Naive thymus-derived CD4-positive, alpha-beta T cell (primary cell): ENCODE data around the gene IER3IP1. TPM values are rescaled to one million over a fixed set of nuclear protein-coding genes. Genes with fewer than 3 reads are reported as not detected.
"Not testable (repeated sequence)": the region's sequence is repeated elsewhere in the genome, so short reads cannot be mapped to it uniquely, and the experiment has no call there.

Source experiments
- ATAC-seq: fragments of 150-1000 bp; cut with Tn5 transposase; 2 replicates; pipeline ENCODE4 v1.10.0; 2021; ENCODE audit warnings: mild to moderate bottlenecking, moderate library complexity
- CTCF ChIA-PET: fragments of 350-600 bp; sonication (Branson Sonifier 250); formaldehyde crosslinking; loops from one replicate; lab custom pipeline; 2021; ENCODE audit warnings: antibody characterized with exemption; lab: Charles Lee
- POLR2A ChIA-PET: fragments of 350-600 bp; sonication (Branson Sonifier 250); formaldehyde crosslinking; loops from one replicate; lab custom pipeline; 2021; ENCODE audit warnings: antibody characterized with exemption, inconsistent platforms; lab: Charles Lee
- DNase-seq, 9 donors: peaks; one replicate each; pipeline versions ENCODE4 v3.0.0 to v3.0.0-alpha.2; 2020 to 2022; ENCODE audit warnings: mixed read lengths in 1 of 9
- H3K27ac ChIP-seq: one replicate; pipeline ENCODE4 v1.7.0; 2013; ENCODE audit warnings: mild to moderate bottlenecking, low read depth, low read length, moderate library complexity
- H3K27me3 ChIP-seq, 2 donors: one replicate each; pipeline ENCODE4 v1.7.0; 2013; ENCODE audit warnings: low read length in 2 of 2, mild to moderate bottlenecking in 2 of 2, moderate library complexity in 2 of 2; ENCODE audit not compliant: control insufficient read depth in 2 of 2, insufficient read depth in 2 of 2
- H3K36me3 ChIP-seq, 3 experiments: 1 replicate in 2 of 3; 2 replicates in 1 of 3; pipeline ENCODE4 v1.7.0; 2013; ENCODE audit warnings: low read length in 3 of 3, mild to moderate bottlenecking in 3 of 3, moderate library complexity in 1 of 3; ENCODE audit not compliant: insufficient read depth in 3 of 3, control insufficient read depth in 2 of 3
- H3K4me1 ChIP-seq, 2 donors: one replicate each; pipeline ENCODE4 v1.7.0; 2013; ENCODE audit warnings: low read length in 2 of 2, mild to moderate bottlenecking in 2 of 2, moderate library complexity in 1 of 2; ENCODE audit not compliant: control insufficient read depth in 2 of 2, insufficient read depth in 2 of 2
- H3K4me3 ChIP-seq: 2 replicates; pipeline ENCODE4 v1.7.0; 2013; ENCODE audit warnings: mild to moderate bottlenecking, low read length
- H3K9me3 ChIP-seq, 3 experiments: 1 replicate in 2 of 3; 2 replicates in 1 of 3; pipeline ENCODE4 v1.7.0; 2013; ENCODE audit warnings: low read length in 3 of 3; ENCODE audit not compliant: control insufficient read depth in 2 of 3
- H3K27ac Mint-ChIP-seq, 9 donors: one replicate each; pipeline ENCODE4 v1.8.0; 2020 to 2022; ENCODE audit warnings: mixed read lengths in 9 of 9, mild to moderate bottlenecking in 8 of 9, moderate library complexity in 5 of 9, inconsistent platforms in 2 of 9
- H3K27me3 Mint-ChIP-seq, 5 donors: one replicate each; pipeline ENCODE4 v1.8.0; 2021 to 2022; ENCODE audit warnings: mixed read lengths in 5 of 5, mild to moderate bottlenecking in 1 of 5
- H3K36me3 Mint-ChIP-seq, 5 donors: one replicate each; pipeline ENCODE4 v1.8.0; 2020 to 2022; ENCODE audit warnings: mixed read lengths in 5 of 5, mild to moderate bottlenecking in 3 of 5, inconsistent platforms in 1 of 5
- H3K4me1 Mint-ChIP-seq, 7 donors: one replicate each; pipeline ENCODE4 v1.8.0; 2020 to 2022; ENCODE audit warnings: mixed read lengths in 7 of 7, mild to moderate bottlenecking in 3 of 7, inconsistent platforms in 1 of 7
- H3K4me3 Mint-ChIP-seq, 10 donors: one replicate each; pipeline ENCODE4 v1.8.0; 2020 to 2022; ENCODE audit warnings: mild to moderate bottlenecking in 10 of 10, mixed read lengths in 10 of 10, moderate library complexity in 6 of 10, inconsistent platforms in 2 of 10
- H3K9me3 Mint-ChIP-seq, 11 donors: one replicate each; pipeline ENCODE4 v1.8.0; 2020 to 2022; ENCODE audit warnings: mixed read lengths in 11 of 11, mild to moderate bottlenecking in 4 of 11, inconsistent platforms in 1 of 11, moderate library complexity in 1 of 11
- intact Hi-C, 2 donors: fragments of 100-400 bp; cut with micrococcal nuclease; formaldehyde crosslinking; loops; one replicate each; pipeline ENCODE4 v1.15.1; 2023
- polyA plus RNA-seq, 2 donors: library from polyadenylated mRNA; unstranded; fragments of 300-500 nt; fragmentation: Illumina TruSeq; gene quantifications; one replicate each; pipeline ENCODE4 v1.2.3, GENCODE V29; 2021
- total RNA-seq, 6 experiments: library from RNA in 5 of 6; stranded (reverse) in 5 of 6; gene quantifications; 1 replicate in 5 of 6; 2 replicates in 1 of 6; pipeline ENCODE4 v1.2.3 and lab custom pipeline; 2021 to 2026

Gene IER3IP1
- total and polyA plus RNA-seq, 7 experiments from 2014 or later = 3.5 to 20.7 (median 9.2) TPM

GRCh38 chr18:47168509-47168908, 7.7 kb downstream of the IER3IP1 start:
- Mint-ChIP-seq H3K36me3 (peaks cover 0 to 5% (median 0%) of the 10 kb centered on the region in 5 donors), H3K9me3 (no peaks in the 10 kb centered on the region), H3K27ac (peak overlapping the region in 1 of 9 donors; percentile 4), H3K4me1 (peaks cover 11 to 49% (median 38%) of the 10 kb centered on the region in 7 donors), H3K4me3 (no peak overlapping the region), H3K27me3 (no peaks in the 10 kb centered on the region)
- Histone ChIP-seq H3K9me3 (no peaks in the 10 kb centered on the region), H3K4me3 (no peak overlapping the region), H3K27me3 (no peaks in the 10 kb centered on the region), H3K4me1 (peaks cover 3 to 5% of the 10 kb centered on the region in 2 donors), H3K27ac (no peak overlapping the region), H3K36me3 (no peaks in the 10 kb centered on the region)
- no peak for DNase-seq
- intact Hi-C loops = no loop called here
- POLR2A ChIA-PET = interaction anchor here (0.9 kb wide), 1 partner anchor 18 kb away, joined by 3 read pairs; the partner anchor contains the start of gene HDHD2
- ATAC-seq = no peak
- CTCF ChIA-PET = interaction anchor here (0.6 to 0.7 kb wide), 2 partner anchors 23 to 1095 kb away, joined by 3 read pairs; no protein-coding TSS in a partner anchor

- no peak for DNase-seq
- Mint-ChIP-seq H3K36me3 (peaks cover 0 to 10% (median 3%) of the 10 kb centered on the region in 5 donors), H3K9me3 (no peaks in the 10 kb centered on the region), H3K27ac (peak overlapping the region in 2 of 9 donors; percentile 11 to 54), H3K27me3 (no peaks in the 10 kb centered on the region), H3K4me3 (peak overlapping the region in 1 of 10 donors; percentile 21), H3K4me1 (peaks cover 11 to 58% (median 42%) of the 10 kb centered on the region in 7 donors)
- H3K4me1 ChIP-seq = peaks cover 0 to 6% of the 10 kb centered on the region in 2 donors
- H3K36me3 ChIP-seq = no peaks in the 10 kb centered on the region
- no peak overlapping the region for H3K27ac ChIP-seq
- ChIA-PET CTCF (no interaction called here), POLR2A (interaction anchor here (1.0 kb wide), 1 partner anchor 15 kb away, joined by 4 read pairs; no protein-coding TSS in a partner anchor)
- no peak for ATAC-seq
- H3K9me3 ChIP-seq = no peaks in the 10 kb centered on the region
- intact Hi-C loops = no loop called here
- no peak overlapping the region for H3K4me3 ChIP-seq
- H3K27me3 ChIP-seq = no peaks in the 10 kb centered on the region
These were observed 9.9 kb downstream of the IER3IP1 start for GRCh38 chr18:47166294-47166693.

DNA sequence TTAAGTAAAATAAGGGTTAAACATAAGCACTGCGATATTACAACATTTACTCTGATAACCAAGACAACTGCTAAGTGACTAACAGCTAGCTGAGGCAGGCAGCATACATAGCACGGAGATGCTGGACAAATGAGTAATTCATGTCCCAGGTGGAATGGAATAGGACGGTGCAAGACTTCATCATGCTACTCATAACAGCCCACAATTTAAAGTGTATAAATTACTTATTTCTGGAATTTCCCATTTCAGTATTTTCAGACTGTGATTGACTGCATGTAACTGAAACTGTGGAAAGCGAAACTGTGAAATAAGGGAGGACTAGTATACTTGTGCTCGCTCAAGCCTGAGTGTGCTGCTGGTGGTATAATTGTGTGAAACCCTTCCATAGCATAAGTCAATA, 12.9 kb downstream of the IER3IP1 start:
- no peaks in the 10 kb centered on the region for H3K27me3 ChIP-seq
- no peak overlapping the region for H3K4me3 ChIP-seq
- H3K36me3 Mint-ChIP-seq = peaks cover 0 to 16% (median 3%) of the 10 kb centered on the region in 5 donors
- H3K36me3 ChIP-seq = no peaks in the 10 kb centered on the region
- H3K4me3 Mint-ChIP-seq = peak overlapping the region in 1 of 10 donors; percentile 17
- DNase-seq = no peak
- CTCF ChIA-PET = no interaction called here
- no peaks in the 10 kb centered on the region for H3K9me3 Mint-ChIP-seq
- no peak for ATAC-seq
- POLR2A ChIA-PET = no interaction called here
- no peak overlapping the region for H3K27ac Mint-ChIP-seq
- peaks cover 13 to 47% (median 25%) of the 10 kb centered on the region in 7 donors for H3K4me1 Mint-ChIP-seq
- peaks cover 0 to 6% of the 10 kb centered on the region in 2 donors for H3K4me1 ChIP-seq
- H3K9me3 ChIP-seq = no peaks in the 10 kb centered on the region
- no peak overlapping the region for H3K27ac ChIP-seq
- intact Hi-C loops = no loop called here
- H3K27me3 Mint-ChIP-seq = no peaks in the 10 kb centered on the region

DNA sequence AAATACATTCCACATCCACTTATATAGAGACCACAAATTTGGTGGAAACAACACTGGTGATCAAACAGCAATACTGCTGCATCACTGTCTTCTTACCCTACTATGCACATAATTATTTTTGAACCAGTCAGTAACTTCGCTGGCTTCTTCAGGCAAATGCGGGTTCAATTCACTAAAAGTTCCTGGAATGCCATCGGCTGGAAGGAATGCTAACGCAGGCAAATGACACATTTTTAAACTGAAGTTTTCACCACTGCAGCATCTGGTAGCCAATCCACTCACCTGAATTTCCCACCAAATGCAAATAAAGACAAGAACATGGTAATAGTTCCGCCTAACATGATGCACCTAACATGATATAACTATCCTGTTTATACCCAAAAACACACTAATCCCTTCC, 15.9 kb downstream of the IER3IP1 start:
- H3K27me3 Mint-ChIP-seq = no peaks in the 10 kb centered on the region
- H3K36me3 Mint-ChIP-seq = peaks cover 0 to 30% (median 3%) of the 10 kb centered on the region in 5 donors
- Histone ChIP-seq H3K36me3 (no peaks in the 10 kb centered on the region), H3K4me1 (peaks cover 0 to 6% of the 10 kb centered on the region in 2 donors), H3K27me3 (no peaks in the 10 kb centered on the region), H3K9me3 (no peaks in the 10 kb centered on the region), H3K4me3 (no peak overlapping the region), H3K27ac (no peak overlapping the region)
- no peak overlapping the region for H3K4me3 Mint-ChIP-seq
- peaks cover 6 to 28% (median 19%) of the 10 kb centered on the region in 7 donors for H3K4me1 Mint-ChIP-seq
- ATAC-seq (no peak), DNase-seq (no peak)
- POLR2A ChIA-PET = interaction anchor here (1.3 kb wide), 1 partner anchor 10 kb away, joined by 4 read pairs; the partner anchor contains the start of gene HDHD2
- no peak overlapping the region for H3K27ac Mint-ChIP-seq
- H3K9me3 Mint-ChIP-seq = no peaks in the 10 kb centered on the region
- intact Hi-C loops = no loop called here
- CTCF ChIA-PET = interaction anchor here (0.5 kb wide), 1 partner anchor 11 kb away, joined by 3 read pairs; no protein-coding TSS in a partner anchor

GRCh38 chr18:47158404-47158803, 17.8 kb downstream of the IER3IP1 start:
- H3K4me3 Mint-ChIP-seq, DNase-seq, H3K27ac ChIP-seq, H3K4me3 ChIP-seq, H3K9me3 Mint-ChIP-seq, H3K36me3 ChIP-seq, H3K27me3 Mint-ChIP-seq, H3K4me1 ChIP-seq, POLR2A ChIA-PET, H3K27ac Mint-ChIP-seq, ATAC-seq, CTCF ChIA-PET, H3K27me3 ChIP-seq, H3K9me3 ChIP-seq: not testable (repeated sequence)
- Mint-ChIP-seq H3K36me3 (peaks cover 0 to 38% (median 3%) of the 10 kb centered on the region in 5 donors), H3K4me1 (peaks cover 4 to 22% (median 9%) of the 10 kb centered on the region in 7 donors)
- intact Hi-C loops = loop anchor here (10.0 kb wide), 1 partner anchor 776 kb away; the partner anchor contains the start of gene SMAD2 (in 2 of the 2)

DNA sequence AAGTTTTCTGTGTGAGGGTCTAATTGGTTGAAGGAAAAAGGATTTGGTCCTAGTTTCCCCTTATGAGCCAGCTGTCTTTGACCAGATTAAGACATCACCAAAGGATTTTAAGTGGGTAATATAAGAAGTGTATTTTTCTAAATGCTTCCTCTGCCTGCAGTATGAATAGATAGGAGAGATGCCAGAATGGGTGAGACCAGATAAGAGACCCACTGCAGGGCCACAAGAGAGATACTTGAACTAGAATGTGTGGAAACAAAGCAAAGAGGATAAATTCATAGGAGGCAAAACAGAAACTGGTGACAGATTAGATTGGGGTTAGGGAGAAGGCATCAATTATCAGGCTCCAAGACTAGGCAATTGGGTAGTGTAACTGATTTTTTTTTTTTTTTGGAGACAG, 24.7 kb downstream of the IER3IP1 start:
- H3K27me3 Mint-ChIP-seq = no peaks in the 10 kb centered on the region
- intact Hi-C loops = loop anchor here (2.0 to 10.0 kb wide), 2 partner anchors 783 to 1185 kb away; partner anchors contain the start of genes SMAD2 (in 2 of the 2) and EPG5 (in 1 of the 2)
- peaks cover 28 to 52% (median 45%) of the 10 kb centered on the region in 7 donors for H3K4me1 Mint-ChIP-seq
- peaks cover 0 to 2% (median 0%) of the 10 kb centered on the region in 11 donors for H3K9me3 Mint-ChIP-seq
- H3K36me3 ChIP-seq = peaks cover 0 to 8% (median 6%) of the 10 kb centered on the region in 3 experiments
- peaks cover 18 to 24% of the 10 kb centered on the region in 2 donors for H3K4me1 ChIP-seq
- POLR2A ChIA-PET = interaction anchor here (1.0 to 1.9 kb wide), 5 partner anchors 14 to 779 kb away, joined by 3 to 10 read pairs (median 4); partner anchors contain the start of genes KATNAL2, PIAS2 and SMAD2
- DNase-seq = no peak
- peak overlapping the region; percentile 83 for H3K27ac ChIP-seq
- no peak for ATAC-seq
- peak overlapping the region; percentile 96 to 100 (median 97) for H3K27ac Mint-ChIP-seq
- H3K27me3 ChIP-seq = no peaks in the 10 kb centered on the region
- H3K9me3 ChIP-seq = no peaks in the 10 kb centered on the region
- peak overlapping the region; percentile 88 for H3K4me3 ChIP-seq
- H3K4me3 Mint-ChIP-seq = peak overlapping the region; percentile 93 to 99 (median 98)
- peaks cover 0 to 20% (median 0%) of the 10 kb centered on the region in 5 donors for H3K36me3 Mint-ChIP-seq
- CTCF ChIA-PET = interaction anchor here (0.7 kb wide), 1 partner anchor 1564 kb away, joined by 3 read pairs; no protein-coding TSS in a partner anchor
